ENCODE data around the gene GCN1. TPM values are rescaled to one million over a fixed set of nuclear protein-coding genes. Genes with fewer than 3 reads are reported as not detected.

The GCN1 gene
- total and polyA plus RNA-seq, 10 of the 15 experiments (the other 5 are each of a cell fraction or from before 2014, with no cell fraction given), result 10.8 to 150 (median 58.3) TPM

GRCh38 chr12:120103371-120103770 lies 91.1 kb downstream of the GCN1 start (continued):
- TF ChIP-seq REST (IDR thresholded peaks at IDR 0.05; ENCODE audit: low read depth, low read length) (no peak), TAF1 (IDR thresholded peaks at IDR 0.05; ENCODE audit: borderline replicate concordance, low read depth, low read length) (no peak), WRNIP1 (IDR thresholded peaks at IDR 0.05; ENCODE audit: borderline replicate concordance, low read depth, low read length) (no peak), TCF3 (IDR thresholded peaks at IDR 0.05; ENCODE audit: borderline replicate concordance, insufficient read depth, low read depth, low read length) (no peak), POLR2A (IDR thresholded peaks at IDR 0.05; ENCODE audit: low read depth, low read length) (no peak), KAT2A (conservative IDR thresholded peaks at IDR 0.05; ENCODE audit: control insufficient read depth, low read depth, low read length) (no peak), ZNF592 (IDR thresholded peaks at IDR 0.05) (no peak), GABPA (IDR thresholded peaks at IDR 0.05; ENCODE audit: low read depth) (no peak), SREBF2 (IDR thresholded peaks at IDR 0.05; ENCODE audit: low read length) (no peak), MTA2 (IDR thresholded peaks at IDR 0.05; ENCODE audit: low read depth) (no peak), ETV6 (conservative IDR thresholded peaks at IDR 0.05 in 1 of 2, IDR thresholded peaks at IDR 0.05 in 1 of 2; ENCODE audit: borderline replicate concordance in 1 of 2, low read depth in 1 of 2) (no peak), BRCA1 (IDR thresholded peaks at IDR 0.05; ENCODE audit: low read depth, low read length) (no peak)
- TF ChIP-seq, protein P1, sequence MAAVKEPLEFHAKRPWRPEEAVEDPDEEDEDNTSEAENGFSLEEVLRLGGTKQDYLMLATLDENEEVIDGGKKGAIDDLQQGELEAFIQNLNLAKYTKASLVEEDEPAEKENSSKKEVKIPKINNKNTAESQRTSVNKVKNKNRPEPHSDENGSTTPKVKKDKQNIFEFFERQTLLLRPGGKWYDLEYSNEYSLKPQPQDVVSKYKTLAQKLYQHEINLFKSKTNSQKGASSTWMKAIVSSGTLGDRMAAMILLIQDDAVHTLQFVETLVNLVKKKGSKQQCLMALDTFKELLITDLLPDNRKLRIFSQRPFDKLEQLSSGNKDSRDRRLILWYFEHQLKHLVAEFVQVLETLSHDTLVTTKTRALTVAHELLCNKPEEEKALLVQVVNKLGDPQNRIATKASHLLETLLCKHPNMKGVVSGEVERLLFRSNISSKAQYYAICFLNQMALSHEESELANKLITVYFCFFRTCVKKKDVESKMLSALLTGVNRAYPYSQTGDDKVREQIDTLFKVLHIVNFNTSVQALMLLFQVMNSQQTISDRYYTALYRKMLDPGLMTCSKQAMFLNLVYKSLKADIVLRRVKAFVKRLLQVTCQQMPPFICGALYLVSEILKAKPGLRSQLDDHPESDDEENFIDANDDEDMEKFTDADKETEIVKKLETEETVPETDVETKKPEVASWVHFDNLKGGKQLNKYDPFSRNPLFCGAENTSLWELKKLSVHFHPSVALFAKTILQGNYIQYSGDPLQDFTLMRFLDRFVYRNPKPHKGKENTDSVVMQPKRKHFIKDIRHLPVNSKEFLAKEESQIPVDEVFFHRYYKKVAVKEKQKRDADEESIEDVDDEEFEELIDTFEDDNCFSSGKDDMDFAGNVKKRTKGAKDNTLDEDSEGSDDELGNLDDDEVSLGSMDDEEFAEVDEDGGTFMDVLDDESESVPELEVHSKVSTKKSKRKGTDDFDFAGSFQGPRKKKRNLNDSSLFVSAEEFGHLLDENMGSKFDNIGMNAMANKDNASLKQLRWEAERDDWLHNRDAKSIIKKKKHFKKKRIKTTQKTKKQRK (IDR thresholded peaks at IDR 0.05; ENCODE audit: low read depth, low read length), result no peak
